Ovary (tissue), 9 donors: Measurements from ENCODE around the gene ALG6. TPM values are rescaled to one million over a fixed set of nuclear protein-coding genes. Genes with fewer than 3 reads are reported as not detected.
A peak's percentile ranks its signal among the peaks of the same experiment; 100 is the strongest.

Experiments
- DNase-seq, 5 donors: peaks; one replicate each; pipeline ENCODE4 v3.0.0-alpha.2; 2019 to 2020
- H3K27ac ChIP-seq, 2 donors: fragments of 200-600 bp; one replicate each; pipeline versions ENCODE4 v1.5.1 to v1.8.0; 2019 to 2022
- H3K27me3 ChIP-seq: fragments of 200-600 bp; one replicate; pipeline ENCODE4 v1.8.0; 2022
- H3K36me3 ChIP-seq: fragments of 200-600 bp; sonication (generic); one replicate; pipeline ENCODE4 v1.5.1; 2019
- H3K4me1 ChIP-seq: one replicate; pipeline ENCODE4 v1.8.1; 2013; ENCODE audit warnings: mild to moderate bottlenecking, moderate library complexity; ENCODE audit not compliant: insufficient read depth
- H3K4me3 ChIP-seq: fragments of 200-600 bp; sonication (generic); one replicate; pipeline ENCODE4 v1.5.1; 2017
- H3K9me3 ChIP-seq, 2 donors: fragments of 200-600 bp in 1 of 2; sonication (generic) in 1 of 2; one replicate each; pipeline versions ENCODE4 v1.5.1 to v1.8.1; 2013 to 2019; ENCODE audit warnings: mild to moderate bottlenecking in 1 of 2, moderate library complexity in 1 of 2
- EP300 ChIP-seq: sonication (generic); formaldehyde crosslinking; IDR thresholded peaks from one replicate; pipeline ENCODE4 v1.6.1; 2017; ENCODE audit warnings: antibody characterized with exemption
- POLR2A ChIP-seq: fragments of 450-650 bp; IDR thresholded peaks from one replicate; pipeline ENCODE4 v1.6.1; 2017; ENCODE audit warnings: antibody characterized with exemption, mild to moderate bottlenecking, moderate library complexity
- WGBS, 3 donors: extraction: QIAGEN DNeasy Blood & Tissue Kit in 1 of 3; methylation state at CpG; one replicate each; pipeline versions ENCODE4 v1.1.5 to v1.1.7; 2013 to 2017; 5-methylcytosine and 5-hydroxymethylcytosine counted together
- intact Hi-C, 4 donors: fragments of 100-400 bp; cut with DNase I; formaldehyde crosslinking; loops; one replicate each; pipeline versions ENCODE4 v1.11.0 to v1.15.1; 2022 to 2023
- polyA plus RNA-seq, 2 donors: library from polyadenylated mRNA; stranded (reverse); fragments of 200-250 nt in 1 of 2; fragments of 350-450 nt in 1 of 2; fragmentation: Illumina TruSeq in 1 of 2; extraction: RNeasy Lipid Tissue Mini Kit (QIAGEN cat#74804) in 1 of 2; gene quantifications; one replicate each; pipeline ENCODE4 v1.2.3, GENCODE V29; 2013 to 2014
- total RNA-seq, 7 donors: library from RNA; depleted of rRNA in 2 of 7; stranded (reverse); fragments of >200 nt in 2 of 7; fragmentation: NEBNext Ultra II Directional in 3 of 7; extraction: Animal tissue kit (Norgen Biotek cat#: 25700) in 3 of 7; gene quantifications; one replicate each; pipeline versions ENCODE4 v1.1.0 to v1.2.4, GENCODE V29; 2016 to 2023
- TF ChIP-seq, protein P1 (sequence below), 3 donors: fragments of 450-650 bp in 2 of 3; fragments of 200-600 bp in 1 of 3; IDR thresholded peaks; one replicate each; pipeline versions ENCODE4 v1.5.1 to v1.8.0; 2016 to 2022; ENCODE audit warnings: antibody characterized with exemption in 3 of 3, mild to moderate bottlenecking in 1 of 3
- donor health status: DM: no; HTN: no; CAD: no; lungs with moderate emphysema.
- donor health status: DM: no; HTN: no; CAD: no.
- donor health status: Bipolar disorder and iron deficiency.
- donor health status: DM: yes; HTN: yes; CAD: no.
- donor health status: DM: no; HTN: no; CAD: no.
- donor health status: DM: yes; HTN: yes; CAD: no.

Gene ALG6
- total and polyA plus RNA-seq, 9 donors = 6.6 to 14.2 (median 9.1) TPM

- DNase-seq = no peak
- Histone ChIP-seq H3K27ac (no peak overlapping the region), H3K9me3 (peaks cover 0 to 17% of the 10 kb centered on the region in 2 donors), H3K27me3 (peaks cover 13% of the 10 kb centered on the region), H3K36me3 (no peaks in the 10 kb centered on the region), H3K4me3 (no peak overlapping the region), H3K4me1 (peaks cover 12% of the 10 kb centered on the region)
- WGBS, 3 donors = 11 to 12% (median 11%) methylated on average over 47 of the region's 47 CpGs
- intact Hi-C loops = no loop called here
- TF ChIP-seq, protein P1, sequence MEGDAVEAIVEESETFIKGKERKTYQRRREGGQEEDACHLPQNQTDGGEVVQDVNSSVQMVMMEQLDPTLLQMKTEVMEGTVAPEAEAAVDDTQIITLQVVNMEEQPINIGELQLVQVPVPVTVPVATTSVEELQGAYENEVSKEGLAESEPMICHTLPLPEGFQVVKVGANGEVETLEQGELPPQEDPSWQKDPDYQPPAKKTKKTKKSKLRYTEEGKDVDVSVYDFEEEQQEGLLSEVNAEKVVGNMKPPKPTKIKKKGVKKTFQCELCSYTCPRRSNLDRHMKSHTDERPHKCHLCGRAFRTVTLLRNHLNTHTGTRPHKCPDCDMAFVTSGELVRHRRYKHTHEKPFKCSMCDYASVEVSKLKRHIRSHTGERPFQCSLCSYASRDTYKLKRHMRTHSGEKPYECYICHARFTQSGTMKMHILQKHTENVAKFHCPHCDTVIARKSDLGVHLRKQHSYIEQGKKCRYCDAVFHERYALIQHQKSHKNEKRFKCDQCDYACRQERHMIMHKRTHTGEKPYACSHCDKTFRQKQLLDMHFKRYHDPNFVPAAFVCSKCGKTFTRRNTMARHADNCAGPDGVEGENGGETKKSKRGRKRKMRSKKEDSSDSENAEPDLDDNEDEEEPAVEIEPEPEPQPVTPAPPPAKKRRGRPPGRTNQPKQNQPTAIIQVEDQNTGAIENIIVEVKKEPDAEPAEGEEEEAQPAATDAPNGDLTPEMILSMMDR (IDR thresholded peaks at IDR 0.05) = no peak
- TF ChIP-seq EP300 (no peak), POLR2A (no peak)
These were observed 47.3 kb upstream of the ALG6 start for GRCh38 chr1:63320022-63320721.

- no peaks in the 10 kb centered on the region for H3K36me3 ChIP-seq
- H3K27ac ChIP-seq = no peak overlapping the region
- no peak for DNase-seq
- WGBS, 3 donors = 14 to 16% (median 14%) methylated on average over 38 to 39 of the region's 39 CpGs
- TF ChIP-seq POLR2A (no peak), EP300 (no peak)
- TF ChIP-seq, protein P1 (IDR thresholded peaks at IDR 0.05) = no peak
- peaks cover 13% of the 10 kb centered on the region for H3K27me3 ChIP-seq
- H3K9me3 ChIP-seq = peaks cover 0 to 17% of the 10 kb centered on the region in 2 donors
- peaks cover 12% of the 10 kb centered on the region for H3K4me1 ChIP-seq
- intact Hi-C loops = no loop called here
- no peak overlapping the region for H3K4me3 ChIP-seq
These were observed 46.2 kb upstream of the ALG6 start for GRCh38 chr1:63321066-63321784.

- peaks cover 12% of the 10 kb centered on the region for H3K4me1 ChIP-seq
- intact Hi-C loops = no loop called here
- peaks cover 0 to 17% of the 10 kb centered on the region in 2 donors for H3K9me3 ChIP-seq
- 9 to 10% (median 10%) methylated on average over 12 of the region's 12 CpGs for WGBS, 3 donors
- H3K27ac ChIP-seq = no peak overlapping the region
- H3K4me3 ChIP-seq = peak overlapping the region; percentile 48
- peaks cover 13% of the 10 kb centered on the region for H3K27me3 ChIP-seq
- TF ChIP-seq POLR2A (no peak), EP300 (no peak)
- TF ChIP-seq, protein P1 (IDR thresholded peaks at IDR 0.05) = no peak
- no peak for DNase-seq
- no peaks in the 10 kb centered on the region for H3K36me3 ChIP-seq
These were observed 45.7 kb upstream of the ALG6 start for GRCh38 chr1:63321785-63322113.

DNA sequence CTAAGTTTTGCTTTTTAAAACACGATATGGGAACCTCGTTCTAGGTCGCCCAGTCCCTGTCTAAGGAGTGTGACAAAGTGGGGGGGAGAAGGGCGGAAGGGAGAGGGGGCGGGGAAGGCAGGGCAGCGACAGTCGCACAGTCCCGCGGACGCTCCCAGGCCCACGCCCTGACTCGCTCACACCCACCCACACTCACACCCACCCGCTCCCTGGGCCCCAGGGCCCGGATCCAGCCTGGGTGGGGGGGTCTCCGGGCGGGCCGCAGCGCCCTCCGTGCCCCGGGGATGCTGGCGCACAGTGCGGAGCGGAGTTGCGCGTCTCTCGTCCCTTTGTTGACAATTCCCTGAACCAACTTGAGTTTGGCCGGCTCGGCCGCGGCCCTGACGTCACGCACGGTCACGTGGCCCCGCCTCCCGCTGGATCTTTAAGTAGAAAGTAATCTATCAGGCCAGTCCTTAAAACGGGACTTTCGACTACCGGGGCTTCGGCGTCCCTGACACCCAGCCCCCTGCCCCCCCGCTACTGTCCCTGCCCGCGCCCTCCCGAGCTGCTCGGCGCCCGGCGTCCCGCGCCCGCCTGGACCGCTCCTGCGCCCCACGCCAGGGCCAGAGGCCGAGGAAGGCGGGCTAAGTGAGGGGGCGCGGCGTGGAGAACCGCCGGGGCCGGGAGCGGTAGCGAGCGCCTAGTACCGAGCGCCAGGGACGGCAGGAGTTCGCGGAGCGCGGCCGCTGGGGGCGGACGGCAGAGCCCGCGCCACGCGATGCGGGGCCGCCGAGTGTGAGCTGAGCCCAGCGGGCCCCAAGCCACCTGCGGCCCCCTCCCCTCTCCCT is 45.1 kb upstream of the ALG6 start, which contains the start of gene FOXD3:
Gene FOXD3, plus strand, starts transcription at position 454 of the 830 bp plus-strand sequence. CDS start 492 bp downstream, outside the sequence.
- peak; percentile 16 to 70 (median 52) for DNase-seq
- TF ChIP-seq, protein P1 (IDR thresholded peaks at IDR 0.05) = no peak
- TF ChIP-seq POLR2A (no peak), EP300 (no peak)
- Histone ChIP-seq H3K27me3 (peaks cover 13% of the 10 kb centered on the region), H3K9me3 (peaks cover 0 to 17% of the 10 kb centered on the region in 2 donors), H3K36me3 (no peaks in the 10 kb centered on the region), H3K4me3 (peak within 1 kb of the TSS; percentile 48), H3K27ac (no peak within 1 kb of the TSS), H3K4me1 (peaks cover 10% of the 10 kb centered on the region)
- intact Hi-C loops = no loop called here
- WGBS, 3 donors = 1 to 4% (median 2%) methylated on average over 56 to 85 of the region's 85 CpGs
